Neural crest cell (in vitro differentiated cells): ENCODE measurements around the gene SLC46A2. TPM values are rescaled to one million over a fixed set of nuclear protein-coding genes. Genes with fewer than 3 reads are reported as not detected.

Experiments used
- DNase-seq: peaks from one replicate; pipeline ENCODE4 v3.0.0; 2021; ENCODE audit warnings: low read depth, mixed read lengths, low spot score
- H3K27ac Mint-ChIP-seq: one replicate; pipeline ENCODE4 v1.8.0; 2021; ENCODE audit warnings: mild to moderate bottlenecking, mixed read lengths; ENCODE audit not compliant: unreplicated experiment
- H3K27me3 Mint-ChIP-seq: 2 replicates; pipeline ENCODE4 v1.8.0; 2021; ENCODE audit warnings: low read depth, mild to moderate bottlenecking, mixed read lengths
- H3K36me3 Mint-ChIP-seq: 2 replicates; pipeline ENCODE4 v1.8.0; 2021; ENCODE audit warnings: low read depth, mild to moderate bottlenecking, mixed read lengths
- H3K4me1 Mint-ChIP-seq: 2 replicates; pipeline ENCODE4 v1.8.0; 2021; ENCODE audit warnings: mixed read lengths
- H3K4me3 Mint-ChIP-seq: one replicate; pipeline ENCODE4 v1.8.0; 2021; ENCODE audit warnings: mild to moderate bottlenecking, mixed read lengths
- H3K9me3 Mint-ChIP-seq: 2 replicates; pipeline ENCODE4 v1.8.0; 2021; ENCODE audit warnings: mixed read lengths
- CTCF ChIP-seq: fragments of 200-600 bp; sonication (generic); conservative IDR thresholded peaks from 2 replicates; pipeline ENCODE4 v1.5.0; 2021; ENCODE audit warnings: antibody characterized with exemption, mild to moderate bottlenecking
- total RNA-seq: library from RNA; stranded (reverse); gene quantifications from 2 replicates; pipeline ENCODE4 v1.2.1, GENCODE V29; 2021

SLC46A2 gene
- total RNA-seq, 1 donor from 2014 or later = not detected

- Mint-ChIP-seq H3K36me3 (peaks cover 3% of the 10 kb centered on the region), H3K4me1 (no peaks in the 10 kb centered on the region), H3K27me3 (no peaks in the 10 kb centered on the region), H3K9me3 (no peaks in the 10 kb centered on the region), H3K27ac (peak overlapping the region; percentile 53), H3K4me3 (no peak overlapping the region)
- DNase-seq = no peak
- no peak for TF ChIP-seq CTCF
These were observed 32.0 kb downstream of the SLC46A2 start for GRCh38 chr9:112858625-112859147.

DNA sequence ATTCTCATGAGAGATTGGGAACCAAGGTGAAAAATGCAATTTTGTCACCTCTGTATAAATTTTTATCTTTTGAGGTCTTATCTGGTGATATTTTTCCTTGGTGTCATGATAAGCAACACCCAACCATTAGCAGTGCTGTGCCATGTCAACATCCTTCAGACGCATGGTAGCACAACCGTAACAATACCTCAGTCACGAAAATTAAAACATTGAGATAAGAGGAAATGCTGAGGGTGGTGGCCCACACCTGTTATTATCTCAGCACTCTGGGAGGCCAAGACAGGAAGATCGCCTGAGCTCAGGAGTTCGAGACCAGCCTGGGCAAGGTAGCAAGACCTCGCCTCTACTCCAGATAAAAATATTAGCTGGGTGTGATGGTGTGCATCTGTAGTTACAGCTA lies 32.7 kb downstream of the SLC46A2 start:
- no peaks in the 10 kb centered on the region for H3K4me1 Mint-ChIP-seq
- TF ChIP-seq CTCF = no peak
- H3K27ac Mint-ChIP-seq = no peak overlapping the region
- H3K4me3 Mint-ChIP-seq = no peak overlapping the region
- H3K9me3 Mint-ChIP-seq = no peaks in the 10 kb centered on the region
- no peak for DNase-seq
- H3K36me3 Mint-ChIP-seq = peaks cover 3% of the 10 kb centered on the region
- H3K27me3 Mint-ChIP-seq = no peaks in the 10 kb centered on the region

- Mint-ChIP-seq H3K9me3 (no peaks in the 10 kb centered on the region), H3K4me1 (no peaks in the 10 kb centered on the region), H3K36me3 (peaks cover 3% of the 10 kb centered on the region), H3K27me3 (no peaks in the 10 kb centered on the region), H3K27ac (no peak overlapping the region), H3K4me3 (no peak overlapping the region)
- no peak for DNase-seq
- TF ChIP-seq CTCF = no peak
These were observed 33.8 kb downstream of the SLC46A2 start for GRCh38 chr9:112856843-112857242.

- Mint-ChIP-seq H3K27me3 (no peaks in the 10 kb centered on the region), H3K9me3 (no peaks in the 10 kb centered on the region), H3K27ac (no peak overlapping the region), H3K4me1 (no peaks in the 10 kb centered on the region), H3K4me3 (no peak overlapping the region), H3K36me3 (peaks cover 2% of the 10 kb centered on the region)
- DNase-seq = no peak
- TF ChIP-seq CTCF = no peak
These were observed 34.5 kb downstream of the SLC46A2 start for GRCh38 chr9:112856200-112856599.

GRCh38 chr9:112854657-112855056 lies 36.0 kb downstream of the SLC46A2 start:
- no peak overlapping the region for H3K4me3 Mint-ChIP-seq
- H3K9me3 Mint-ChIP-seq = no peaks in the 10 kb centered on the region
- H3K4me1 Mint-ChIP-seq = no peaks in the 10 kb centered on the region
- TF ChIP-seq CTCF = no peak
- H3K27ac Mint-ChIP-seq = no peak overlapping the region
- peaks cover 2% of the 10 kb centered on the region for H3K36me3 Mint-ChIP-seq
- no peak for DNase-seq
- H3K27me3 Mint-ChIP-seq = no peaks in the 10 kb centered on the region
